Activated T-helper 2 cell treated with anti-CD3 and anti-CD28 coated beads, Interferon-gamma antibody, Interleukin-2, Interleukin-4, amounts not matched to agents 10 μg/mL and 5 μg/mL and 100 μg/mL, durations not matched to agents 14 hours and 24 hours and 36 hours (primary cell): ENCODE data around the gene IPO13. TPM values are rescaled to one million over a fixed set of nuclear protein-coding genes. Genes with fewer than 3 reads are reported as not detected.

Experiments
- DNase-seq: peaks from one replicate; pipeline ENCODE4 v3.0.0; 2021; ENCODE audit warnings: low spot score
- H3K27ac Mint-ChIP-seq: one replicate; pipeline ENCODE4 v1.8.0; 2021; ENCODE audit warnings: mixed read lengths
- H3K27me3 Mint-ChIP-seq: one replicate; pipeline ENCODE4 v1.8.0; 2021; ENCODE audit warnings: low read depth, mixed read lengths
- H3K36me3 Mint-ChIP-seq: one replicate; pipeline ENCODE4 v1.8.0; 2021; ENCODE audit warnings: low read depth, mixed read lengths
- H3K4me1 Mint-ChIP-seq: one replicate; pipeline ENCODE4 v1.8.0; 2021; ENCODE audit warnings: low read depth, mixed read lengths
- H3K4me3 Mint-ChIP-seq: one replicate; pipeline ENCODE4 v1.8.0; 2021; ENCODE audit warnings: low read depth, mild to moderate bottlenecking, moderate library complexity, mixed read lengths
- H3K9me3 Mint-ChIP-seq: one replicate; pipeline ENCODE4 v1.8.0; 2021; ENCODE audit warnings: mixed read lengths
- intact Hi-C: fragments of 100-400 bp; cut with micrococcal nuclease; formaldehyde crosslinking; loops from one replicate; pipeline ENCODE4 v1.15.1; 2023
- total RNA-seq: library from RNA; stranded (reverse); gene quantifications from 2 replicates; pipeline ENCODE4 v1.2.3, GENCODE V29; 2022

Gene IPO13
- total RNA-seq, 1 donor from 2014 or later: 26.4 TPM

- Mint-ChIP-seq H3K9me3 (no peaks in the 10 kb centered on the region), H3K27ac (no peak overlapping the region), H3K4me1 (peaks cover 26% of the 10 kb centered on the region), H3K36me3 (peaks cover 49% of the 10 kb centered on the region), H3K27me3 (no peaks in the 10 kb centered on the region), H3K4me3 (no peak overlapping the region)
- intact Hi-C loops: no loop called here
- DNase-seq: no peak
Observed at GRCh38 chr1:43981636-43982035, 34.9 kb downstream of the IPO13 start.

- intact Hi-C loops: no loop called here
- Mint-ChIP-seq H3K4me1 (peaks cover 20% of the 10 kb centered on the region), H3K36me3 (peaks cover 43% of the 10 kb centered on the region), H3K9me3 (no peaks in the 10 kb centered on the region), H3K4me3 (no peak overlapping the region), H3K27ac (no peak overlapping the region), H3K27me3 (no peaks in the 10 kb centered on the region)
- no peak for DNase-seq
Observed at GRCh38 chr1:43982241-43982640, 35.5 kb downstream of the IPO13 start.

- DNase-seq: no peak
- H3K27ac Mint-ChIP-seq: no peak overlapping the region
- H3K27me3 Mint-ChIP-seq: no peaks in the 10 kb centered on the region
- peaks cover 37% of the 10 kb centered on the region for H3K36me3 Mint-ChIP-seq
- no peaks in the 10 kb centered on the region for H3K9me3 Mint-ChIP-seq
- H3K4me3 Mint-ChIP-seq: no peak overlapping the region
- H3K4me1 Mint-ChIP-seq: peaks cover 14% of the 10 kb centered on the region
- intact Hi-C loops: no loop called here
Observed at GRCh38 chr1:43982808-43983207, 36.1 kb downstream of the IPO13 start.

GRCh38 chr1:43983253-43983899 lies 36.6 kb downstream of the IPO13 start:
- Mint-ChIP-seq H3K27me3 (no peaks in the 10 kb centered on the region), H3K4me1 (peaks cover 10% of the 10 kb centered on the region), H3K27ac (no peak overlapping the region), H3K4me3 (no peak overlapping the region), H3K36me3 (peaks cover 32% of the 10 kb centered on the region), H3K9me3 (no peaks in the 10 kb centered on the region)
- DNase-seq: no peak
- intact Hi-C loops: no loop called here

- Mint-ChIP-seq H3K36me3 (peaks cover 27% of the 10 kb centered on the region), H3K4me3 (no peak overlapping the region), H3K27ac (no peak overlapping the region), H3K9me3 (no peaks in the 10 kb centered on the region), H3K4me1 (peaks cover 6% of the 10 kb centered on the region), H3K27me3 (no peaks in the 10 kb centered on the region)
- intact Hi-C loops: no loop called here
- DNase-seq: no peak
Observed at GRCh38 chr1:43984855-43985254, 38.1 kb downstream of the IPO13 start.

- H3K4me1 Mint-ChIP-seq: peaks cover 3% of the 10 kb centered on the region
- no peaks in the 10 kb centered on the region for H3K27me3 Mint-ChIP-seq
- H3K4me3 Mint-ChIP-seq: no peak overlapping the region
- H3K36me3 Mint-ChIP-seq: peaks cover 19% of the 10 kb centered on the region
- H3K9me3 Mint-ChIP-seq: no peaks in the 10 kb centered on the region
- no peak for DNase-seq
- intact Hi-C loops: no loop called here
- H3K27ac Mint-ChIP-seq: no peak overlapping the region
Observed at GRCh38 chr1:43985984-43986595, 39.3 kb downstream of the IPO13 start.

GRCh38 chr1:43986712-43987111 lies 40.0 kb downstream of the IPO13 start:
- Mint-ChIP-seq H3K36me3 (peaks cover 19% of the 10 kb centered on the region), H3K4me1 (peaks cover 5% of the 10 kb centered on the region), H3K27me3 (no peaks in the 10 kb centered on the region), H3K4me3 (no peak overlapping the region), H3K27ac (no peak overlapping the region), H3K9me3 (no peaks in the 10 kb centered on the region)
- DNase-seq: no peak
- intact Hi-C loops: no loop called here

GRCh38 chr1:43987159-43987902 lies 40.6 kb downstream of the IPO13 start:
- Mint-ChIP-seq H3K4me1 (peaks cover 5% of the 10 kb centered on the region), H3K36me3 (peaks cover 19% of the 10 kb centered on the region), H3K4me3 (no peak overlapping the region), H3K9me3 (no peaks in the 10 kb centered on the region), H3K27me3 (no peaks in the 10 kb centered on the region), H3K27ac (no peak overlapping the region)
- intact Hi-C loops: no loop called here
- no peak for DNase-seq

GRCh38 chr1:43990271-43991199 lies 43.8 kb downstream of the IPO13 start:
- H3K4me1 Mint-ChIP-seq: peaks cover 8% of the 10 kb centered on the region
- H3K27ac Mint-ChIP-seq: no peak overlapping the region
- peaks cover 7% of the 10 kb centered on the region for H3K36me3 Mint-ChIP-seq
- peak overlapping the region; percentile 92 for H3K4me3 Mint-ChIP-seq
- intact Hi-C loops: loop anchor here (2.0 to 5.0 kb wide), 2 partner anchors 16 to 42 kb away; partner anchors contain the start of genes ATP6V0B and SLC6A9
- peaks cover 3% of the 10 kb centered on the region for H3K27me3 Mint-ChIP-seq
- no peak for DNase-seq
- H3K9me3 Mint-ChIP-seq: no peaks in the 10 kb centered on the region

GRCh38 chr1:43991200-43991475 lies 44.4 kb downstream of the IPO13 start:
- peaks cover 3% of the 10 kb centered on the region for H3K27me3 Mint-ChIP-seq
- peak overlapping the region; percentile 92 for H3K4me3 Mint-ChIP-seq
- intact Hi-C loops: loop anchor here (2.0 to 5.0 kb wide), 2 partner anchors 16 to 41 kb away; partner anchors contain the start of genes ATP6V0B and SLC6A9
- no peaks in the 10 kb centered on the region for H3K9me3 Mint-ChIP-seq
- H3K36me3 Mint-ChIP-seq: peaks cover 3% of the 10 kb centered on the region
- peaks cover 8% of the 10 kb centered on the region for H3K4me1 Mint-ChIP-seq
- DNase-seq: no peak
- H3K27ac Mint-ChIP-seq: no peak overlapping the region

GRCh38 chr1:43991476-43992231 lies 44.9 kb downstream of the IPO13 start, which contains the start of gene CCDC24:
Gene CCDC24, plus strand, starts transcription at chr1:43991599. Its CDS starts 280 bp downstream, at chr1:43991879.
- peak within 1 kb of the TSS; percentile 92 for H3K4me3 Mint-ChIP-seq
- peaks cover 8% of the 10 kb centered on the region for H3K4me1 Mint-ChIP-seq
- H3K9me3 Mint-ChIP-seq: no peaks in the 10 kb centered on the region
- intact Hi-C loops: loop anchor here (2.0 to 5.0 kb wide), 2 partner anchors 17 to 41 kb away; partner anchors contain the start of genes ATP6V0B and SLC6A9
- no peaks in the 10 kb centered on the region for H3K36me3 Mint-ChIP-seq
- peak; percentile 71 for DNase-seq
- peaks cover 3% of the 10 kb centered on the region for H3K27me3 Mint-ChIP-seq
- H3K27ac Mint-ChIP-seq: peak within 1 kb of the TSS; percentile 22
